A673 (cell line): Measurements from ENCODE around the gene SNCB.

Experiments used
- EZH2 ChIP-seq: fragments of 200-600 bp; sonication (generic); IDR thresholded peaks from 2 replicates; pipeline ENCODE4 v1.6.1; 2017; ENCODE audit warnings: borderline replicate concordance, low read depth, mild to moderate bottlenecking, mixed read lengths, antibody characterized with exemption, low read length; ENCODE audit not compliant: poor library complexity, severe bottlenecking
- TF ChIP-seq, protein P1 (sequence below): fragments of 300-800, 200-600 bp; sonication (generic); conservative IDR thresholded peaks from 2 replicates; pipeline ENCODE4 v1.5.1; 2017; ENCODE audit warnings: low read depth, mild to moderate bottlenecking, antibody characterized with exemption, low read length, moderate library complexity, mixed read lengths

DNA sequence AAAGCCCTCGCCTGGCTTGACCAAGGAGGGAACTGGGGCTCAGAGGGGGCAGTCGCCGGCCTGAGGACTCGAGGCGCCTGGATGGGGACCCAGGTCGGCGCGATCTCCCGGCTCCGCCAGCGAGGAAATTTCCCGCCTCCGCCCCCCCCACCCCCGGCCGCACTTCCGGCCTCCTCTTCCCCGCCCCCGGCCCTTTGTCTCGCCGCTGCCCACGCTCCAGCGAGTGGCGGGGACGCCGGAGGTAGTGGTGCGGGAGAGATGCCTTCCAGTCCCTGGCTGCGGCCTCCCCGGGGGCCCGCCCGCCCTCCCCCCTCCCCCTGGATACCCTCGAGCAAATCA is 19.9 kb downstream of the SNCB start:
- TF ChIP-seq EZH2, result no peak
- TF ChIP-seq, protein P1, sequence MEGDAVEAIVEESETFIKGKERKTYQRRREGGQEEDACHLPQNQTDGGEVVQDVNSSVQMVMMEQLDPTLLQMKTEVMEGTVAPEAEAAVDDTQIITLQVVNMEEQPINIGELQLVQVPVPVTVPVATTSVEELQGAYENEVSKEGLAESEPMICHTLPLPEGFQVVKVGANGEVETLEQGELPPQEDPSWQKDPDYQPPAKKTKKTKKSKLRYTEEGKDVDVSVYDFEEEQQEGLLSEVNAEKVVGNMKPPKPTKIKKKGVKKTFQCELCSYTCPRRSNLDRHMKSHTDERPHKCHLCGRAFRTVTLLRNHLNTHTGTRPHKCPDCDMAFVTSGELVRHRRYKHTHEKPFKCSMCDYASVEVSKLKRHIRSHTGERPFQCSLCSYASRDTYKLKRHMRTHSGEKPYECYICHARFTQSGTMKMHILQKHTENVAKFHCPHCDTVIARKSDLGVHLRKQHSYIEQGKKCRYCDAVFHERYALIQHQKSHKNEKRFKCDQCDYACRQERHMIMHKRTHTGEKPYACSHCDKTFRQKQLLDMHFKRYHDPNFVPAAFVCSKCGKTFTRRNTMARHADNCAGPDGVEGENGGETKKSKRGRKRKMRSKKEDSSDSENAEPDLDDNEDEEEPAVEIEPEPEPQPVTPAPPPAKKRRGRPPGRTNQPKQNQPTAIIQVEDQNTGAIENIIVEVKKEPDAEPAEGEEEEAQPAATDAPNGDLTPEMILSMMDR, result no peak
